ENCODE measurements around the gene NKAIN1.

Gene NKAIN1

GRCh38 chr1:31159869-31160611 is 79.6 kb downstream of the NKAIN1 start:
- TF ChIP-seq CTCF (IDR thresholded peaks at IDR 0.05; ENCODE audit: low read length): no peak
- no peak for TF ChIP-seq EZH2 (IDR thresholded peaks at IDR 0.05; ENCODE audit: borderline replicate concordance, low read length)
- Histone ChIP-seq H3K9me3 (ENCODE audit: low read length) (no peaks in the 10 kb centered on the region), H3K9ac (ENCODE audit: low read length) (no peak overlapping the region), H3K27ac (ENCODE audit: low read depth, low read length, poor library complexity, severe bottlenecking) (no peak overlapping the region), H3K4me1 (ENCODE audit: insufficient read depth, low read length, severe bottlenecking) (peaks cover 6% of the 10 kb centered on the region), H3K79me2 (ENCODE audit: insufficient read depth, low read length) (no peaks in the 10 kb centered on the region), H3F3A (ENCODE audit: insufficient read depth, low read length) (no peaks in the 10 kb centered on the region), H3K4me2 (ENCODE audit: low read length) (no peak overlapping the region), H3K9me2 (ENCODE audit: low read depth, low read length) (no peaks in the 10 kb centered on the region), H2AFZ (ENCODE audit: low read length) (no peak overlapping the region), H3K4me3 (ENCODE audit: low read depth, low read length, poor library complexity, severe bottlenecking) (no peak overlapping the region), H3K36me3 (ENCODE audit: insufficient read depth, low read length) (no peaks in the 10 kb centered on the region), H3K27me3 (ENCODE audit: insufficient read depth, low read length) (no peaks in the 10 kb centered on the region), H4K20me1 (ENCODE audit: insufficient read depth, low read length) (no peaks in the 10 kb centered on the region)

DNA sequence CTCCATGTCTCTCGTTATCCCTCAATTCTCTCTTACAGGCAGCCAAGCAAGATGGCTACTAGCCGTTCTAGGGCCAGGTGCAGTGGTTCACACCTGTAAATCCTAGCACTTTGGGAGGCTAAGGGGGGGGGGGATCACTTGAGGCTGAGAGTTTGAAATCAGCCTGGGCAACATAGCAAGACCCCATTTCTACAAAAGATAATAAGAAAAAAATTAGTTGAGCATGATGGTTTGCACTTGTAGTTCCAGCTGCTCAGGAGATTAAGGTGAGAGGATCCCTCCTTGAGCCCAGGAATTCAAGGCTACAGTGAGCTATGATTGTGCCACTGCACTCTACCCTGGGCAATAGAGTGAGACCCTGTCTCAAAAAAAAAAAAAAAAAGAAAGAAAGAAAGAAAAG is 80.4 kb downstream of the NKAIN1 start:
- Histone ChIP-seq H2AFZ (ENCODE audit: low read length) (no peak overlapping the region), H3K27ac (ENCODE audit: low read depth, low read length, poor library complexity, severe bottlenecking) (no peak overlapping the region)

GRCh38 chr1:31155216-31155806 is 84.4 kb downstream of the NKAIN1 start:
- 0 out of 2 replicates have a peak overlapping the region, but pooled peaks have one; percentile 8 for H2AFZ ChIP-seq (ENCODE audit: low read length)
- peaks cover 12% of the 10 kb centered on the region for H3K4me1 ChIP-seq (ENCODE audit: insufficient read depth, low read length, severe bottlenecking)
- H3F3A ChIP-seq (ENCODE audit: insufficient read depth, low read length): no peaks in the 10 kb centered on the region
- H4K20me1 ChIP-seq (ENCODE audit: insufficient read depth, low read length): no peaks in the 10 kb centered on the region
- no peaks in the 10 kb centered on the region for H3K9me3 ChIP-seq (ENCODE audit: low read length)
- peak overlapping the region; percentile 60 for H3K9ac ChIP-seq (ENCODE audit: low read length)
- no peaks in the 10 kb centered on the region for H3K36me3 ChIP-seq (ENCODE audit: insufficient read depth, low read length)
- TF ChIP-seq EZH2 (IDR thresholded peaks at IDR 0.05; ENCODE audit: borderline replicate concordance, low read length): no peak
- peak; percentile 42 for TF ChIP-seq CTCF (IDR thresholded peaks at IDR 0.05; ENCODE audit: low read length)
- H3K4me3 ChIP-seq (ENCODE audit: low read depth, low read length, poor library complexity, severe bottlenecking): peak overlapping the region; percentile 63
- no peak overlapping the region for H3K27ac ChIP-seq (ENCODE audit: low read depth, low read length, poor library complexity, severe bottlenecking)
- no peaks in the 10 kb centered on the region for H3K27me3 ChIP-seq (ENCODE audit: insufficient read depth, low read length)
- H3K4me2 ChIP-seq (ENCODE audit: low read length): peak overlapping the region; percentile 75
- no peaks in the 10 kb centered on the region for H3K9me2 ChIP-seq (ENCODE audit: low read depth, low read length)
- no peaks in the 10 kb centered on the region for H3K79me2 ChIP-seq (ENCODE audit: insufficient read depth, low read length)

More for the DNA sequence above, 80.4 kb downstream of the NKAIN1 start:
- TF ChIP-seq CTCF (IDR thresholded peaks at IDR 0.05; ENCODE audit: low read length): no peak
- no peak for TF ChIP-seq EZH2 (IDR thresholded peaks at IDR 0.05; ENCODE audit: borderline replicate concordance, low read length)
- H3K9me2 ChIP-seq (ENCODE audit: low read depth, low read length): no peaks in the 10 kb centered on the region
- no peaks in the 10 kb centered on the region for H3F3A ChIP-seq (ENCODE audit: insufficient read depth, low read length)
- H3K4me1 ChIP-seq (ENCODE audit: insufficient read depth, low read length, severe bottlenecking): peaks cover 9% of the 10 kb centered on the region
- no peak overlapping the region for H3K9ac ChIP-seq (ENCODE audit: low read length)
- no peaks in the 10 kb centered on the region for H3K9me3 ChIP-seq (ENCODE audit: low read length)
- no peaks in the 10 kb centered on the region for H3K79me2 ChIP-seq (ENCODE audit: insufficient read depth, low read length)
- no peak overlapping the region for H3K4me3 ChIP-seq (ENCODE audit: low read depth, low read length, poor library complexity, severe bottlenecking)
- H3K36me3 ChIP-seq (ENCODE audit: insufficient read depth, low read length): no peaks in the 10 kb centered on the region
- H3K27me3 ChIP-seq (ENCODE audit: insufficient read depth, low read length): no peaks in the 10 kb centered on the region
- no peak overlapping the region for H3K4me2 ChIP-seq (ENCODE audit: low read length)
- H4K20me1 ChIP-seq (ENCODE audit: insufficient read depth, low read length): no peaks in the 10 kb centered on the region
